GM18505 (cell line): ENCODE results near the gene BMERB1.

Source experiments
- ATAC-seq: cut with Tn5 transposase; IDR thresholded peaks from one replicate; pipeline ENCODE4 v1.9.1; 2021; ENCODE audit not compliant: unreplicated experiment
- POLR2A ChIP-seq: IDR thresholded peaks from 4 replicates; pipeline ENCODE4 v1.6.1; 2011; ENCODE audit warnings: borderline replicate concordance; ENCODE audit not compliant: insufficient read depth, insufficient read length; ENCODE audit errors: extremely low read depth

Gene BMERB1

GRCh38 chr16:15521758-15522509, 87.5 kb downstream of the BMERB1 start:
- TF ChIP-seq POLR2A, result no peak
- ATAC-seq, result no peak

GRCh38 chr16:15523092-15523541, 88.7 kb downstream of the BMERB1 start:
- no peak for ATAC-seq
- TF ChIP-seq POLR2A, result no peak

GRCh38 chr16:15523939-15524338, 89.6 kb downstream of the BMERB1 start:
- no peak for TF ChIP-seq POLR2A
- no peak for ATAC-seq

GRCh38 chr16:15524966-15525365, 90.6 kb downstream of the BMERB1 start:
- ATAC-seq, result no peak
- no peak for TF ChIP-seq POLR2A

GRCh38 chr16:15526097-15526496, 91.7 kb downstream of the BMERB1 start:
- ATAC-seq, result no peak
- no peak for TF ChIP-seq POLR2A

- TF ChIP-seq POLR2A, result no peak
- no peak for ATAC-seq
Measured at GRCh38 chr16:15526731-15527130, 92.3 kb downstream of the BMERB1 start.

- no peak for TF ChIP-seq POLR2A
Measured at GRCh38 chr16:15529673-15530072, 95.3 kb downstream of the BMERB1 start.

GRCh38 chr16:15530085-15530484, 95.7 kb downstream of the BMERB1 start:
- no peak for ATAC-seq
- no peak for TF ChIP-seq POLR2A

More at GRCh38 chr16:15529673-15530072, 95.3 kb downstream of the BMERB1 start:
- no peak for ATAC-seq

- no peak for TF ChIP-seq POLR2A
- ATAC-seq, result no peak
Measured at GRCh38 chr16:15532825-15533224, 98.4 kb downstream of the BMERB1 start.

- TF ChIP-seq POLR2A, result no peak
- no peak for ATAC-seq
Measured at GRCh38 chr16:15533386-15533785, 99.0 kb downstream of the BMERB1 start.

GRCh38 chr16:15535772-15536171, 101.4 kb downstream of the BMERB1 start:
- TF ChIP-seq POLR2A, result no peak
- ATAC-seq, result no peak

GRCh38 chr16:15536843-15537242, 102.5 kb downstream of the BMERB1 start:
- ATAC-seq, result no peak
- no peak for TF ChIP-seq POLR2A

GRCh38 chr16:15538507-15538906, 104.1 kb downstream of the BMERB1 start:
- ATAC-seq, result no peak

GRCh38 chr16:15539197-15539596, 104.8 kb downstream of the BMERB1 start:
- no peak for TF ChIP-seq POLR2A
- no peak for ATAC-seq

More at GRCh38 chr16:15538507-15538906, 104.1 kb downstream of the BMERB1 start:
- no peak for TF ChIP-seq POLR2A
